GM23338 (cell line): ENCODE results near the gene PSIP1.

Experiments used
- CREB1 ChIP-seq: fragments of 250-450 bp; sonication (Bioruptor Pico); IDR thresholded peaks from 2 replicates; pipeline ENCODE4 v1.5.0; 2020; ENCODE audit warnings: low read depth, mild to moderate bottlenecking, moderate library complexity
- EZH2 ChIP-seq: fragments of 200-600 bp; sonication (generic); IDR thresholded peaks from one replicate; pipeline ENCODE4 v1.8.0; 2017; ENCODE audit warnings: antibody characterized with exemption, mild to moderate bottlenecking, low read depth; ENCODE audit not compliant: unreplicated experiment
- EZH2phosphoT487 ChIP-seq: fragments of 200-600 bp; sonication (generic); IDR thresholded peaks from one replicate; pipeline ENCODE4 v1.8.1; 2018; ENCODE audit warnings: antibody characterized with exemption; ENCODE audit not compliant: unreplicated experiment
- JUNB ChIP-seq: IDR thresholded peaks from one replicate; pipeline ENCODE4 v1.6.1; 2016; ENCODE audit warnings: antibody characterized with exemption; ENCODE audit not compliant: unreplicated experiment
- POLR2AphosphoS5 ChIP-seq: IDR thresholded peaks from 2 replicates; pipeline ENCODE4 v1.6.1; 2016; ENCODE audit warnings: antibody characterized with exemption, low read depth
- STAT1 ChIP-seq: IDR thresholded peaks from one replicate; pipeline ENCODE4 v1.6.1; 2016; ENCODE audit warnings: antibody characterized with exemption; ENCODE audit not compliant: unreplicated experiment
- ZNF114 ChIP-seq: fragments of 250-450 bp; sonication (Bioruptor Pico); IDR thresholded peaks from 2 replicates; pipeline ENCODE4 v1.5.0; 2020; ENCODE audit warnings: mild to moderate bottlenecking, moderate library complexity
- TF ChIP-seq, protein P1 (sequence below), 2 experiments: fragments of 200-600 bp in 1 of 2; sonication (generic) in 1 of 2; conservative IDR thresholded peaks; 2 replicates each; pipeline versions ENCODE4 v1.5.1 to v1.6.1; 2016 to 2017; ENCODE audit warnings: antibody characterized with exemption in 2 of 2, low read depth in 2 of 2, mild to moderate bottlenecking in 2 of 2, moderate library complexity in 1 of 2
- TF ChIP-seq, protein P2 (sequence below): IDR thresholded peaks from one replicate; pipeline ENCODE4 v1.6.1; 2018; ENCODE audit warnings: antibody characterized with exemption; ENCODE audit not compliant: unreplicated experiment
- TF ChIP-seq, protein P3 (sequence below): IDR thresholded peaks from 2 replicates; pipeline ENCODE4 v1.6.1; 2016; ENCODE audit warnings: antibody characterized with exemption

DNA sequence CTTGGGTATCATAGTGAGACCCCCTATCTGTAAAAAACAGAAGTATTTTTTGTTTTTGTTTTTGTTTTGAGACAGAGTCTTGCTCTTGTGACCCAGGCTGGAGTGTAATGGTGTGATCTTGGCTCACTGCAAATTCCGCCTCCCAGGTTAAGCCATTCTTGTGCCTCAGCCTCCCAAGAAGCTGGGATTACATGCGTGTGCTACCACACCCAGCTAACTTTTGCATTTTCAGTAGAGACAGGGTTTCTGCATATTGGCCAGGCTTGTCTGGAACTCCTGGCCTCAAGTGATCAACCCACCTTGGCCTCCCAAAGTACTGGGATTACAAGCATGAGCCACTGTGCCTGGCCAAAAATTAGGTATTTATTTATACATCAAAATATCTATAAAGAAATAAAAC lies 31.9 kb upstream of the PSIP1 start:
- TF ChIP-seq, protein P1, sequence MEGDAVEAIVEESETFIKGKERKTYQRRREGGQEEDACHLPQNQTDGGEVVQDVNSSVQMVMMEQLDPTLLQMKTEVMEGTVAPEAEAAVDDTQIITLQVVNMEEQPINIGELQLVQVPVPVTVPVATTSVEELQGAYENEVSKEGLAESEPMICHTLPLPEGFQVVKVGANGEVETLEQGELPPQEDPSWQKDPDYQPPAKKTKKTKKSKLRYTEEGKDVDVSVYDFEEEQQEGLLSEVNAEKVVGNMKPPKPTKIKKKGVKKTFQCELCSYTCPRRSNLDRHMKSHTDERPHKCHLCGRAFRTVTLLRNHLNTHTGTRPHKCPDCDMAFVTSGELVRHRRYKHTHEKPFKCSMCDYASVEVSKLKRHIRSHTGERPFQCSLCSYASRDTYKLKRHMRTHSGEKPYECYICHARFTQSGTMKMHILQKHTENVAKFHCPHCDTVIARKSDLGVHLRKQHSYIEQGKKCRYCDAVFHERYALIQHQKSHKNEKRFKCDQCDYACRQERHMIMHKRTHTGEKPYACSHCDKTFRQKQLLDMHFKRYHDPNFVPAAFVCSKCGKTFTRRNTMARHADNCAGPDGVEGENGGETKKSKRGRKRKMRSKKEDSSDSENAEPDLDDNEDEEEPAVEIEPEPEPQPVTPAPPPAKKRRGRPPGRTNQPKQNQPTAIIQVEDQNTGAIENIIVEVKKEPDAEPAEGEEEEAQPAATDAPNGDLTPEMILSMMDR (conservative IDR thresholded peaks at IDR 0.05; ENCODE audit: low read depth in 2 of 2) = no peak
- TF ChIP-seq EZH2 = no peak
- no peak for TF ChIP-seq CREB1 (CRISPR knock-in tag)
- no peak for TF ChIP-seq POLR2AphosphoS5
- no peak for TF ChIP-seq EZH2phosphoT487
- TF ChIP-seq, protein P2, sequence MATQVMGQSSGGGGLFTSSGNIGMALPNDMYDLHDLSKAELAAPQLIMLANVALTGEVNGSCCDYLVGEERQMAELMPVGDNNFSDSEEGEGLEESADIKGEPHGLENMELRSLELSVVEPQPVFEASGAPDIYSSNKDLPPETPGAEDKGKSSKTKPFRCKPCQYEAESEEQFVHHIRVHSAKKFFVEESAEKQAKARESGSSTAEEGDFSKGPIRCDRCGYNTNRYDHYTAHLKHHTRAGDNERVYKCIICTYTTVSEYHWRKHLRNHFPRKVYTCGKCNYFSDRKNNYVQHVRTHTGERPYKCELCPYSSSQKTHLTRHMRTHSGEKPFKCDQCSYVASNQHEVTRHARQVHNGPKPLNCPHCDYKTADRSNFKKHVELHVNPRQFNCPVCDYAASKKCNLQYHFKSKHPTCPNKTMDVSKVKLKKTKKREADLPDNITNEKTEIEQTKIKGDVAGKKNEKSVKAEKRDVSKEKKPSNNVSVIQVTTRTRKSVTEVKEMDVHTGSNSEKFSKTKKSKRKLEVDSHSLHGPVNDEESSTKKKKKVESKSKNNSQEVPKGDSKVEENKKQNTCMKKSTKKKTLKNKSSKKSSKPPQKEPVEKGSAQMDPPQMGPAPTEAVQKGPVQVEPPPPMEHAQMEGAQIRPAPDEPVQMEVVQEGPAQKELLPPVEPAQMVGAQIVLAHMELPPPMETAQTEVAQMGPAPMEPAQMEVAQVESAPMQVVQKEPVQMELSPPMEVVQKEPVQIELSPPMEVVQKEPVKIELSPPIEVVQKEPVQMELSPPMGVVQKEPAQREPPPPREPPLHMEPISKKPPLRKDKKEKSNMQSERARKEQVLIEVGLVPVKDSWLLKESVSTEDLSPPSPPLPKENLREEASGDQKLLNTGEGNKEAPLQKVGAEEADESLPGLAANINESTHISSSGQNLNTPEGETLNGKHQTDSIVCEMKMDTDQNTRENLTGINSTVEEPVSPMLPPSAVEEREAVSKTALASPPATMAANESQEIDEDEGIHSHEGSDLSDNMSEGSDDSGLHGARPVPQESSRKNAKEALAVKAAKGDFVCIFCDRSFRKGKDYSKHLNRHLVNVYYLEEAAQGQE = no peak
- TF ChIP-seq JUNB = no peak
- TF ChIP-seq, protein P3, sequence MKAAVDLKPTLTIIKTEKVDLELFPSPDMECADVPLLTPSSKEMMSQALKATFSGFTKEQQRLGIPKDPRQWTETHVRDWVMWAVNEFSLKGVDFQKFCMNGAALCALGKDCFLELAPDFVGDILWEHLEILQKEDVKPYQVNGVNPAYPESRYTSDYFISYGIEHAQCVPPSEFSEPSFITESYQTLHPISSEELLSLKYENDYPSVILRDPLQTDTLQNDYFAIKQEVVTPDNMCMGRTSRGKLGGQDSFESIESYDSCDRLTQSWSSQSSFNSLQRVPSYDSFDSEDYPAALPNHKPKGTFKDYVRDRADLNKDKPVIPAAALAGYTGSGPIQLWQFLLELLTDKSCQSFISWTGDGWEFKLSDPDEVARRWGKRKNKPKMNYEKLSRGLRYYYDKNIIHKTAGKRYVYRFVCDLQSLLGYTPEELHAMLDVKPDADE = no peak
- TF ChIP-seq STAT1 = no peak
- no peak for TF ChIP-seq ZNF114
